ENCODE measurements around the gene KCNQ1OT1.
"Not testable (repeated sequence)": the region's sequence is repeated elsewhere in the genome, so short reads cannot be mapped to it uniquely, and the experiment has no call there.

Gene KCNQ1OT1

GRCh38 chr11:2652333-2653197 is 47.2 kb downstream of the KCNQ1OT1 start:
- no peak for DNase-seq (ENCODE audit: low spot score)

GRCh38 chr11:2651826-2652271 is 47.9 kb downstream of the KCNQ1OT1 start:
- no peak for DNase-seq (ENCODE audit: low spot score)

- no peak for DNase-seq (ENCODE audit: low spot score)
Observed at GRCh38 chr11:2651054-2651617, 48.7 kb downstream of the KCNQ1OT1 start.

- DNase-seq (ENCODE audit: low spot score), result no peak
Observed at GRCh38 chr11:2650343-2650867, 49.4 kb downstream of the KCNQ1OT1 start.

GRCh38 chr11:2649848-2650247 is 49.9 kb downstream of the KCNQ1OT1 start:
- DNase-seq (ENCODE audit: low spot score), result no peak

- no peak for DNase-seq (ENCODE audit: low spot score)
Observed at GRCh38 chr11:2649400-2649799, 50.4 kb downstream of the KCNQ1OT1 start.

GRCh38 chr11:2647953-2648352 is 51.8 kb downstream of the KCNQ1OT1 start:
- no peak for DNase-seq (ENCODE audit: low spot score)

GRCh38 chr11:2647167-2647566 is 52.6 kb downstream of the KCNQ1OT1 start:
- DNase-seq (ENCODE audit: low spot score), result no peak

GRCh38 chr11:2645779-2646118 is 54.0 kb downstream of the KCNQ1OT1 start:
- DNase-seq (ENCODE audit: low spot score), result no peak

- DNase-seq (ENCODE audit: low spot score), result no peak
Observed at GRCh38 chr11:2644844-2645778, 54.7 kb downstream of the KCNQ1OT1 start.

- DNase-seq (ENCODE audit: low spot score), result no peak
Observed at GRCh38 chr11:2643746-2644145, 56.0 kb downstream of the KCNQ1OT1 start.

GRCh38 chr11:2641623-2642022 is 58.2 kb downstream of the KCNQ1OT1 start:
- no peak for DNase-seq (ENCODE audit: low spot score)

GRCh38 chr11:2639763-2640162 is 60.0 kb downstream of the KCNQ1OT1 start:
- DNase-seq (ENCODE audit: low spot score), result not testable (repeated sequence)

GRCh38 chr11:2631161-2631560 is 68.6 kb downstream of the KCNQ1OT1 start:
- no peak for DNase-seq (ENCODE audit: low spot score)

GRCh38 chr11:2630679-2631078 is 69.1 kb downstream of the KCNQ1OT1 start:
- DNase-seq (ENCODE audit: low spot score), result no peak

- no peak for DNase-seq (ENCODE audit: low spot score)
Observed at GRCh38 chr11:2625183-2625582, 74.6 kb downstream of the KCNQ1OT1 start.

GRCh38 chr11:2621894-2622293 is 77.9 kb downstream of the KCNQ1OT1 start:
- no peak for DNase-seq (ENCODE audit: low spot score)

GRCh38 chr11:2612884-2613571 is 86.8 kb downstream of the KCNQ1OT1 start:
- DNase-seq (ENCODE audit: low spot score), result no peak

GRCh38 chr11:2609345-2609744 is 90.4 kb downstream of the KCNQ1OT1 start:
- no peak for DNase-seq (ENCODE audit: low spot score)

GRCh38 chr11:2599561-2600189 is 100.1 kb downstream of the KCNQ1OT1 start:
- DNase-seq (ENCODE audit: low spot score), result no peak

- DNase-seq (ENCODE audit: low spot score), result no peak
Observed at GRCh38 chr11:2595204-2595603, 104.6 kb downstream of the KCNQ1OT1 start.
